GM19372 (cell line): ENCODE data around the gene SGMS1.
"Not testable (repeated sequence)": the region's sequence is repeated elsewhere in the genome, so short reads cannot be mapped to it uniquely, and the experiment has no call there.

Experiments
- ATAC-seq: cut with Tn5 transposase; IDR thresholded peaks from one replicate; pipeline ENCODE4 v1.9.1; 2021; ENCODE audit warnings: mild to moderate bottlenecking, low read depth, moderate library complexity; ENCODE audit not compliant: unreplicated experiment

Gene SGMS1

GRCh38 chr10:50387732-50388073 lies 236.1 kb downstream of the SGMS1 start:
- peak; percentile 61 for ATAC-seq

GRCh38 chr10:50387007-50387731 lies 236.6 kb downstream of the SGMS1 start:
- ATAC-seq: no peak

- no peak for ATAC-seq
Measured at GRCh38 chr10:50385624-50386023, 238.1 kb downstream of the SGMS1 start.

DNA sequence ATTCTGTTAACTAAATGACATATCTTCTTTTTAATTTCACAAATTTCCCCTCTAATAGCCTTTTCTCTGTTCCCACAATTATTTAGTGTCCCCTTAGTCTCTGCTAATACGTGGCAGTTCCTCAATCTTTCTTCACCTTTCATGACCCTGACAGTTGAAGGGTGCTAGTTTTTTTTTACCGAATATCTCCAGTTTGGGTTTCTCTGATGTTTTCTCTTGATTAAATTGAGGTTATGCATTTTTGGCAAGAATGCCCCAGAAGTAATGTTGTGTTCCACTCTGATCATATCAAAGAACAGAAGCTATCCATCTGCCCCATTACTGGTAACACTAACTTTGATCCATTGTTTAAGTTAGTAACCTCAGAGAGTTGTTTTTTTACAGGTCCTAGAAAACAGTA lies 238.9 kb downstream of the SGMS1 start:
- no peak for ATAC-seq

GRCh38 chr10:50384238-50384637 lies 239.5 kb downstream of the SGMS1 start:
- ATAC-seq: no peak

DNA sequence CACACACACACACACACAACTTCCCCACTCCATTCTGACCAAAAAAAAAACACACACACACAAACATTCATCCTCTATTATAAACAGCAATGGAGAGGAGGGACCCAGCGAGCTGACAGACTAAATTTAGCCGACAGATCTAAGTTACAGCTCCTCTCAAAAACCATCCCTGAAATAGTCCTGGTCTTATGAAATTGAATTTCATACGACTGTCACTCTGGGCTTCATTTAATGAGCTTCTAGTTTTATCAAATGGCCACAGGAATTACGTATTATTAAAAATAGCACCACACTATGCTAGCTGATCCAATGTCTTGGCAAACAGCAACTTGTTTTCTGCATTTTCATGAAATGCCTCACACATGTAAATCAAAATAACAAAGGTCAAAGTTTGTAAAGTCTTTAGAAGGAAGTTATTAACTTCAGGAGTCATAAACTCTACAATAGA lies 241.2 kb downstream of the SGMS1 start:
- no peak for ATAC-seq

DNA sequence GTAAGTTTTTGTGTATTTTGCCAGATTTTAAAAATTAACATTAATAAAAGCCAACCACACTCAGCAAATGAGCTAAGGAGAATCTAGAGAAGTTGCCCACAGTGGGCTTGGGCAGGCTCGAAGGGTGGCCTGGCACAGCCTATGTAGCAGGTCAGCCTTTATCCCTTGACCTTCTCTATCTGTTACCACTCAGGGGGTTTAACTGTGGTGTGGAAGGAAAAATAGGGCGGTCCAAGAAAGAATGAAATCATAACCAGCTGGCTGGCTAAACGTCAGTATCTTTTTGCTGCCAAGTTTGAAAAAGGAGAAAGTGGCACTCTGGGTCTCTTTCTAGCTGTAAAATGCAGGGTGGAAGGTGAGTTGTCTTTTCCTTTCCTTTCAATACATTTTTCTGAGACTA lies 242.1 kb downstream of the SGMS1 start:
- ATAC-seq: no peak

DNA sequence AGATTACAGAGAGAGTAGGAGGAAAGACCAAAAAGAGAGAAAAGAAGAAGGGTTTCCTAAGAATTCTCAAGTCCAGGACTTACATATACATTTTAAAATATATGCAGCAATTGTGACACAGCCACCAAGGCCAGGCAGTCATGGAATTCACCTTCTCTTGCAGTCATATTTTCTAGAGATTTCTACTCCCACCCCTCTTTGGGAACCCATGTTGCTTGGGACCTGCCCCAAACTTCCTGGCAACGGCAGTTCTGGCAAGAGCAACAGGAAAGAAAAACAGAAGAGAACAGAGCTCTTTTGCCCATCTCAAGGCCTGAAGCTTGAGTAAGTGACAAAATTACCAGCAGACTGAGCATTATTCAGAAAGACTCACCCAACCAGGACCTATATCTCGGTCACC lies 244.1 kb downstream of the SGMS1 start:
- ATAC-seq: no peak

DNA sequence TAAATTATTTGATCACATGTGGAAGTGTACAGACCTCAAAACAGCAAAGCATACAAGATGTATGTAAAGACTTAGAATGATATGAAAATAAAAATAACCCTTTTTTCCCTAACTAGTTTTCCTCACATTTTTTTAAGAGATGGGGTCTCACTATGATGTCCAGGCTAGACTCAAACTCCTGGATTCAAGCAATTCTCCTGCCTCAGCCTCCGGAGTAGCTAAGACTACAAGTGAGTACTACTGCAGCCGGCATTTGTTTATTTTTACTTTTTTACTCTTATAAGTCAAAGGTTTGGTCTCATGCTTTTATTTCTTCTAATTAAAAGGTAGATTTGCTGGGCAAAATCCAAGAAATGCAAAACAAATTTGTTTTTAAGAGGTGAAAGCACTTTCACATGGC lies 248.0 kb downstream of the SGMS1 start:
- no peak for ATAC-seq

DNA sequence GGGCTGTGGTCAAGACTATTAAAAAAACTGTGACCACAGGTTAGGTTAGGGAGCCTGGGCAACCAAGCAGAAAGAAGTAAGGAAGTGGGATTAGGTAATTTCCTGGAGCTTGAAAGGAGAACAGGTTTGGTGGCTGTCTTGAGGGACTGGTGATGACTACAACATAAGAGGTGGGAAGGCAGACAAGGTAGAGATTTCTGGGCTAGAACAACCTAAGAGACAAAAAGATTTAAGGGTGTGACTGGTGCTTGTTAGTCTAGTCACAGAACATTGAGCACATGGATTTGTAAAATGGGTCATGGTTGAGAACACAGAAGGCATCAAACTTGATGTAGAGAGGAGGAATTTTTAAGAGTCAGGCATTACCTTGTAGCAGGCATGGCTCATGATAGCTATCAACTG lies 248.7 kb downstream of the SGMS1 start:
- ATAC-seq: no peak

GRCh38 chr10:50373821-50374501 lies 249.8 kb downstream of the SGMS1 start:
- ATAC-seq: no peak

DNA sequence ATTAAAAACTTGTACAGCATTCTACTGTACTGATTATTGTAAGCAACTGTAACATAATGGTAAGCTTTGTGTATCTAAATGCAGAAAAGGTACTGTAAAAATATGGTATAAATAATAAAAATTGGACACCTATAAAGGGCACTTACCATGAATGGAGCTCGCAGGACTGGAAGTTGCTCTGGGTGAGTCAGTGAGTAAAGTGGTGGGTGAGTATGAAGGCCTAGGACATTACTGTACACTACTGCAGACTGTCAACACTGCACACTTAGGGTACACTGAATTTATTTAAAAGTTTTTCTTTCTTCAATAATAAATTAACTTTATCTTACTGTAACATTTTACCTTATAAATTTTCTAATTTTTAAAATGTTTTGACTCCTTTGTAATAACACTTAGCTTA lies 253.8 kb downstream of the SGMS1 start:
- ATAC-seq: no peak

GRCh38 chr10:50367732-50368131 lies 256.0 kb downstream of the SGMS1 start:
- no peak for ATAC-seq

DNA sequence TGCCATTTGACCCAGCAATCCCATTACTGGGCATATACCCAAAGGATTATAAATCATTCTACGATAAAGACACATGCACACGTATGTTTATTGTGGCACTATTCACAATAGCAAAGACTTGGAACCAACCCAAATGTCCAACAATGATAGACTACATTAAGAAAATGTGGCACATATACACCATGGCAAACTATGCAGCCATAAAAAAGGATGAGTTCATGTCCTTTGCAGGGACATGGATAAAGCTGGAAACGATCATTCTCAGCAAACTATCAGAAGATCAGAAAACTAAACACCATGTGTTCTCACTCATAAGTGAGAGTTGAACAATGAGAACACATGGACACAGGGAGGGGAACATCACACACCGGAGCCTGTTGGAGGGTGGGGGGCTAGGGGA lies 257.3 kb downstream of the SGMS1 start:
- ATAC-seq: not testable (repeated sequence)

DNA sequence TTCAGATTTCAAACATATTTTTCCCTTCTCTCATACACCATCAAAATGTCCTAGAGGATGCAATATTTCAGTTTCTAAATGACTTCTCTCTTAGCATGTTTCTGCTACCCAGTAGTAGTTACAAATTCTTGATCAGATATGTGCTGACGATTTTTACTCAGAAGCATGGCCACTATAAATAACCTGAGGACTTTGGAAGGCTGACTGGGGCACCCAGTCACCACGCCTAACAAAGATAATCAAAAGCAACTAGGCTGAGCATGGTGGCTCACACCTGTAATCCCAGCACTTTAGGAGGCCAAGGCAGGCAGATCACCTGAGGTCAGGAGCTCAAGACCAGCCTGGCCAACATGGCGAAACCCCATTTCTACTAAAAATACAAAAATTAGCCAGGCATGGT lies 259.0 kb downstream of the SGMS1 start:
- ATAC-seq: not testable (repeated sequence)

DNA sequence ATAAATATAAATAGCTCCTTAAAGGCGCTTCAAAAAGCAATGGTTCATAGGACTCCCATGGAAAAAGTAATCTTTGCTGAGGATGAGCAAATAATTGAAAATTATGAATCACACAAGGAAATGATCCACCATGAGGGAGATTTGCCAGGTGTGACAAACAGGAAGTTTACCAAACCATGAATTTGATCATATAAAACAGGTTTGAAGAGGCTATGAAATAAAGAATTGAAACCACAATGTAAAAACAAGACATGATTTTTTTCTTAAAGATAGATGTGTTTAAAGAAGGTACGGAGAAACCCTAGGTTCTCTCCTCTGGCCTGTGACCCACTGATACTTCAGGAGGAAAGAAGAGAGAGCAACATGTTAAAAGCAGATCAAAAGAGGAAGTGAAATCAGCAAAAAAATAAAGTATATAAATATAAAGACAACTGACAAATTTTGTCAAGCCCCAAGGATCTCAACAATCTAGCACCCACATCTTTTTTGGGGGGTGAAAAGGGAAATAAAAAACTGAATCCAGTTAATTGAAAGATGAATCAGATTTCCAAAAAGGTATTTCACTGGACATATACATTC lies 261.1 kb downstream of the SGMS1 start:
- peak; percentile 84 for ATAC-seq

DNA sequence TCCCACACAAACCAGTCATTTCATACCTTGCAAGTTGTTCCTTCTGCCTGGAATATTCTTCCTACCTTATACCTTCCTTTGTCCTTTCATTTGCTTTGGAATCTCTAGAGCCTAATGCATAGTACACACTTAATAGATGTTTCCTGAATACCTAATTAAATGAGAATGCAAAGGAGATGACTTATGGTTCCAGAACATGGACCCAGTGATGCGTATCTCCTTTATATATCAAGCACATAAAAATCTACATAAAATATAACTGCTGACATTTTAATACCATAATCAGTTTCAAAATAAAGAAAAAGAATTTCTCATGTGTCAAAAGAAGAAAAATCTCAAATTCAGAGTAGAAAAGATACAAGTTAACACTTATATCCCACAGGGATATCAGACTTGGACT lies 261.8 kb downstream of the SGMS1 start:
- no peak for ATAC-seq

GRCh38 chr10:50360077-50360850 lies 263.5 kb downstream of the SGMS1 start:
- no peak for ATAC-seq

- no peak for ATAC-seq
Measured at GRCh38 chr10:50358925-50359687, 264.6 kb downstream of the SGMS1 start.

- ATAC-seq: no peak
Measured at GRCh38 chr10:50358411-50358810, 265.3 kb downstream of the SGMS1 start.

DNA sequence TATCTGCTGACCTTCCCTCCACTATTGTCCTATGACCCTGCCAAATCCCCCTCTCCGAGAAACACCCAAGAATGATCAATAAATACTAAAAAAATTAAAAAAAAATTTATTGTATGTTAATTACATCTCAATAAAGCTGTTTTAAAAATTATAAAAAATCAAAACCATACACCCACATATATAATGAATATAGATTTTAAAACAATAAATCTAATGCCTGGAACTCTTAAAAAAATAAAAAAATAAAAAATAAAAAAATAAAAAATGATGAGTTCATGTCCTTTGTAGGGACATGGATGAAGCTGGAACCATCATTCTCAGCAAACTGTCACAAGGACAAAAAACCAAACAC lies 267.3 kb downstream of the SGMS1 start:
- ATAC-seq: not testable (repeated sequence)
